IMR-90 (cell line): ENCODE results near the gene SPPL3. TPM values are rescaled to one million over a fixed set of nuclear protein-coding genes. Genes with fewer than 3 reads are reported as not detected.

Experiments
- ATAC-seq: fragments of 200-7000 bp; cut with Tn5 transposase; 2 replicates; pipeline ENCODE4 v1.9.1; 2020; ENCODE audit warnings: low read depth, mild to moderate bottlenecking, moderate library complexity
- BruUV-seq: library from RNA; stranded (reverse); fragments of 400-500 nt; replicated peaks from 2 replicates; lab custom pipeline; 2021; lab: Mats Ljungman, UMichigan
- CTCF ChIA-PET: fragments of 300-600 bp; formaldehyde crosslinking; extraction: SDS; loops from one replicate; lab custom pipeline; 2021; ENCODE audit warnings: antibody characterized with exemption; lab: Yijun Ruan, JAX
- POLR2A ChIA-PET: fragments of 300-600 bp; sonication (Branson Sonifier 250); formaldehyde crosslinking; loops from one replicate; lab custom pipeline; 2022; ENCODE audit warnings: antibody characterized with exemption; ENCODE audit not compliant: unreplicated experiment; lab: Charles Lee
- DNase-seq: peaks from one replicate; pipeline ENCODE4 v3.0.0; 2013
- H2AFZ ChIP-seq: replicated peaks from 2 replicates; pipeline ENCODE3; 2013; ENCODE audit warnings: low read length, mild to moderate bottlenecking; ENCODE audit not compliant: poor library complexity
- H2AK5ac ChIP-seq: 2 replicates; pipeline ENCODE4 v1.6.1; 2013; ENCODE audit warnings: low read depth, low read length, inconsistent platforms
- H2AK9ac ChIP-seq: replicated peaks from 2 replicates; pipeline ENCODE3; 2013; ENCODE audit warnings: mild to moderate bottlenecking, low read depth, low read length, moderate library complexity; ENCODE audit not compliant: poor library complexity
- H2BK120ac ChIP-seq: 2 replicates; pipeline ENCODE4 v1.6.1; 2013; ENCODE audit warnings: low read depth, low read length, inconsistent platforms
- H2BK15ac ChIP-seq: 3 replicates; pipeline ENCODE4 v1.6.1; 2013; ENCODE audit warnings: low read depth, low read length, inconsistent platforms
- H2BK20ac ChIP-seq: 2 replicates; pipeline ENCODE4 v1.6.1; 2013; ENCODE audit warnings: low read depth, mild to moderate bottlenecking, inconsistent platforms, low read length, moderate library complexity
- H2BK5ac ChIP-seq: 2 replicates; pipeline ENCODE4 v1.6.1; 2013; ENCODE audit warnings: mild to moderate bottlenecking, low read depth, low read length, inconsistent platforms; ENCODE audit not compliant: poor library complexity, severe bottlenecking
- H3K14ac ChIP-seq: replicated peaks from 2 replicates; pipeline ENCODE4 v1.6.1; 2013; ENCODE audit warnings: low read depth, low read length, inconsistent platforms
- H3K18ac ChIP-seq: 2 replicates; pipeline ENCODE4 v1.6.1; 2013; ENCODE audit warnings: low read depth, low read length, control low read depth
- H3K23ac ChIP-seq: 2 replicates; pipeline ENCODE4 v1.6.1; 2013; ENCODE audit warnings: low read depth, low read length, inconsistent platforms
- H3K27ac ChIP-seq: 2 replicates; pipeline ENCODE4 v1.5.1; 2013; ENCODE audit warnings: mild to moderate bottlenecking, control low read depth, low read length; ENCODE audit not compliant: insufficient read depth
- H3K27me3 ChIP-seq: 2 replicates; pipeline ENCODE4 v1.6.1; 2013; ENCODE audit warnings: low read length; ENCODE audit not compliant: control insufficient read depth, insufficient read depth
- H3K36me3 ChIP-seq: 2 replicates; pipeline ENCODE4 v1.6.1; 2013; ENCODE audit warnings: low read length, mixed read lengths; ENCODE audit not compliant: control insufficient read depth, insufficient read depth
- H3K4ac ChIP-seq: 2 replicates; pipeline ENCODE4 v1.6.1; 2013; ENCODE audit warnings: low read depth, low read length, inconsistent platforms
- H3K4me1 ChIP-seq: 2 replicates; pipeline ENCODE4 v1.6.1; 2013; ENCODE audit warnings: low read length, mixed read lengths; ENCODE audit not compliant: control insufficient read depth, insufficient read depth
- H3K4me2 ChIP-seq: 2 replicates; pipeline ENCODE4 v1.6.1; 2013; ENCODE audit warnings: low read depth, mild to moderate bottlenecking, control low read depth, low read length, moderate library complexity
- H3K4me3 ChIP-seq: 2 replicates; pipeline ENCODE4 v1.5.1; 2013; ENCODE audit warnings: low read depth, mild to moderate bottlenecking, control low read depth, low read length, moderate library complexity; ENCODE audit not compliant: insufficient read depth
- H3K56ac ChIP-seq: 2 replicates; pipeline ENCODE4 v1.6.1; 2013; ENCODE audit warnings: low read length, inconsistent platforms; ENCODE audit not compliant: insufficient read depth; ENCODE audit errors: extremely low read depth
- H3K79me1 ChIP-seq, 2 experiments: 2 replicates each; pipeline ENCODE4 v1.6.1; 2013; ENCODE audit warnings: low read length in 2 of 2, inconsistent platforms in 1 of 2, low read depth in 1 of 2
- H3K9ac ChIP-seq: 2 replicates; pipeline ENCODE4 v1.6.1; 2013; ENCODE audit warnings: low read depth, low read length, control low read depth
- H3K9me1 ChIP-seq: 2 replicates; pipeline ENCODE4 v1.6.1; 2013; ENCODE audit warnings: low read length, inconsistent platforms; ENCODE audit not compliant: insufficient read depth
- H3K9me3 ChIP-seq: 2 replicates; pipeline ENCODE4 v1.6.1; 2013; ENCODE audit warnings: low read length; ENCODE audit not compliant: control insufficient read depth, insufficient read depth
- H4K20me1 ChIP-seq: 2 replicates; pipeline ENCODE4 v1.6.1; 2013; ENCODE audit warnings: low read length, inconsistent platforms; ENCODE audit not compliant: insufficient read depth
- H4K5ac ChIP-seq: 2 replicates; pipeline ENCODE4 v1.6.1; 2013; ENCODE audit warnings: mild to moderate bottlenecking, low read depth, low read length, control low read depth
- H4K8ac ChIP-seq, 2 experiments: 2 replicates each; pipeline ENCODE4 v1.6.1; 2013; ENCODE audit warnings: low read depth in 2 of 2, low read length in 2 of 2, control low read depth in 1 of 2, inconsistent platforms in 1 of 2
- H4K91ac ChIP-seq: 2 replicates; pipeline ENCODE4 v1.6.1; 2013; ENCODE audit warnings: low read depth, low read length, inconsistent platforms; ENCODE audit not compliant: insufficient read depth
- BHLHE40 ChIP-seq: fragments of 150-350 bp; IDR thresholded peaks from 2 replicates; pipeline ENCODE4 v1.6.1; 2016; ENCODE audit warnings: mild to moderate bottlenecking, low read depth, low read length
- CEBPB ChIP-seq: IDR thresholded peaks from 2 replicates; pipeline ENCODE4 v1.6.1; 2012; ENCODE audit warnings: low read depth, low read length, improper control_type of control experiment
- CHD1 ChIP-seq: IDR thresholded peaks from 2 replicates; pipeline ENCODE4 v1.6.1; 2012; ENCODE audit warnings: low read depth, low read length, improper control_type of control experiment
- CTCF ChIP-seq: conservative IDR thresholded peaks from 2 replicates; pipeline ENCODE4 v1.5.1; 2012; ENCODE audit warnings: mild to moderate bottlenecking, low read depth, low read length, improper control_type of control experiment
- ELK1 ChIP-seq: fragments of 150-350 bp; IDR thresholded peaks from 2 replicates; pipeline ENCODE4 v1.6.1; 2016; ENCODE audit warnings: low read depth, mild to moderate bottlenecking, low read length, moderate library complexity, borderline replicate concordance
- FOS ChIP-seq: fragments of 150-350 bp; IDR thresholded peaks from 2 replicates; pipeline ENCODE4 v1.6.1; 2016; ENCODE audit warnings: low read depth, low read length
- MAFK ChIP-seq: IDR thresholded peaks from 2 replicates; pipeline ENCODE4 v1.6.1; 2012; ENCODE audit warnings: low read depth, low read length, improper control_type of control experiment
- MAZ ChIP-seq: IDR thresholded peaks from 2 replicates; pipeline ENCODE4 v1.6.1; 2012; ENCODE audit warnings: low read depth, mild to moderate bottlenecking, low read length, improper control_type of control experiment, moderate library complexity, borderline replicate concordance
- MXI1 ChIP-seq: IDR thresholded peaks from 2 replicates; pipeline ENCODE4 v1.6.1; 2012; ENCODE audit warnings: low read depth, mild to moderate bottlenecking, low read length, moderate library complexity, borderline replicate concordance
- NFE2L2 ChIP-seq: fragments of 150-350 bp; IDR thresholded peaks from 2 replicates; pipeline ENCODE4 v1.6.1; 2016; ENCODE audit warnings: low read depth, mild to moderate bottlenecking, low read length
- POLR2A ChIP-seq: IDR thresholded peaks from 2 replicates; pipeline ENCODE4 v1.6.1; 2012; ENCODE audit warnings: mild to moderate bottlenecking, low read depth, low read length
- RAD21 ChIP-seq: IDR thresholded peaks from 2 replicates; pipeline ENCODE4 v1.6.1; 2012; ENCODE audit warnings: low read length, improper control_type of control experiment
- RCOR1 ChIP-seq: IDR thresholded peaks from 2 replicates; pipeline ENCODE4 v1.6.1; 2012; ENCODE audit warnings: mild to moderate bottlenecking, low read length, improper control_type of control experiment; ENCODE audit not compliant: insufficient replicate concordance
- RFX5 ChIP-seq: IDR thresholded peaks from 2 replicates; pipeline ENCODE4 v1.8.0; 2012; ENCODE audit warnings: low read depth, mild to moderate bottlenecking, low read length, moderate library complexity
- SMC3 ChIP-seq: fragments of 150-350 bp; IDR thresholded peaks from 2 replicates; pipeline ENCODE4 v1.6.1; 2016; ENCODE audit warnings: low read depth, mild to moderate bottlenecking, antibody characterized with exemption, low read length, moderate library complexity
- USF2 ChIP-seq: fragments of 150-350 bp; IDR thresholded peaks from 2 replicates; pipeline ENCODE4 v1.6.1; 2017; ENCODE audit warnings: mild to moderate bottlenecking, antibody characterized with exemption, low read length, low read depth
- WGBS, 2 experiments: methylation state at CpG; one replicate each; pipeline versions ENCODE4 v1.1.5 to v1.1.7; 2013; ENCODE audit warnings: missing lambda C conversion rate in 2 of 2; ENCODE audit not compliant: insufficient read length in 1 of 2; ENCODE audit errors: extremely low coverage in 2 of 2; 5-methylcytosine and 5-hydroxymethylcytosine counted together
- dilution Hi-C: fragments of 300-500 bp; cut with HindIII; formaldehyde crosslinking; loops from one replicate; pipeline ENCODE4 v1.14.3; 2018; ENCODE audit warnings: low sequenced_read_pairs; ENCODE audit not compliant: unreplicated experiment
- in situ Hi-C: fragments of 300-500 bp; cut with MboI; formaldehyde crosslinking; loops from 3 replicates; pipeline ENCODE4 v1.14.3; 2019; ENCODE audit warnings: low sequenced_read_pairs, inconsistent platforms, mixed read lengths
- intact Hi-C: fragments of 100-400 bp; cut with micrococcal nuclease; formaldehyde crosslinking; loops from 2 replicates; pipeline ENCODE4 v1.10.0; 2022
- polyA plus RNA-seq, 3 experiments: library from polyadenylated mRNA; depleted of rRNA; stranded (reverse); fragments of >200 nt; gene quantifications; 2 replicates each; pipeline ENCODE4 v1.2.3, GENCODE V29; 2012; ENCODE audit warnings: low replicate concordance in 1 of 3
- total RNA-seq: library from RNA; depleted of rRNA; stranded (reverse); fragments of >200 nt; gene quantifications from 2 replicates; pipeline ENCODE4 v1.2.3, GENCODE V29; 2012

Gene SPPL3
- total and polyA plus RNA-seq, 2 of the 4 experiments (the other 2 are of a cell fraction): 1.6 to 18.0 TPM

GRCh38 chr12:120932058-120932457 is 27.9 kb upstream of the SPPL3 start:
- Histone ChIP-seq H3K9me1 (no peaks in the 10 kb centered on the region), H2BK20ac (no peak overlapping the region), H2BK120ac (no peak overlapping the region), H3K27ac (no peak overlapping the region), H4K20me1 (no peaks in the 10 kb centered on the region), H3K79me1 (no peaks in the 10 kb centered on the region), H3K56ac (no peak overlapping the region), H3K4me3 (no peak overlapping the region), H3K14ac (no peak overlapping the region), H2BK15ac (no peak overlapping the region), H3K9me3 (no peaks in the 10 kb centered on the region), H3K9ac (no peak overlapping the region), H2AFZ (no peak overlapping the region), H2AK5ac (no peak overlapping the region), H4K8ac (no peak overlapping the region), H3K23ac (no peak overlapping the region), H3K36me3 (no peaks in the 10 kb centered on the region), H2AK9ac (no peak overlapping the region), H2BK5ac (no peak overlapping the region), H3K27me3 (no peaks in the 10 kb centered on the region; the same call in 1 of the 2 replicates), H3K18ac (no peak overlapping the region), H3K4me2 (no peak overlapping the region), H4K91ac (no peak overlapping the region), H3K4me1 (no peaks in the 10 kb centered on the region), H3K4ac (no peak overlapping the region), H4K5ac (no peak overlapping the region)
- intact Hi-C loops: no loop called here
- dilution Hi-C loops: no loop called here
- DNase-seq (no peak), ATAC-seq (no peak)
- CTCF ChIA-PET: no interaction called here
- TF ChIP-seq CEBPB: no peak
- TF ChIP-seq RFX5: no peak
- no peak for TF ChIP-seq NFE2L2
- TF ChIP-seq BHLHE40: no peak
- TF ChIP-seq RAD21: no peak
- no peak for TF ChIP-seq USF2
- no peak for TF ChIP-seq CHD1
- no peak for TF ChIP-seq SMC3
- TF ChIP-seq FOS: no peak
- TF ChIP-seq RCOR1: no peak
- TF ChIP-seq ELK1: no peak
- no peak for TF ChIP-seq MXI1
- no peak for TF ChIP-seq CTCF
- no peak for TF ChIP-seq MAFK
- no peak for TF ChIP-seq MAZ
- TF ChIP-seq POLR2A: no peak
- no TSS peak for BruUV-seq
- 63% methylated on average over 6 of the region's 7 CpGs; no CpG with 5 or more reads in 1 of the 2 experiments for WGBS, 2 experiments
- in situ Hi-C loops: no loop called here
- POLR2A ChIA-PET: no interaction called here
